K562 (cell line): ENCODE measurements around the gene POLR3GL. TPM values are rescaled to one million over a fixed set of nuclear protein-coding genes. Genes with fewer than 3 reads are reported as not detected.

Source experiments
- ATAC-seq: fragments of 200-7000 bp; cut with Tn5 transposase; 3 replicates; pipeline ENCODE4 v1.9.1; 2020; ENCODE audit warnings: moderate library complexity
- BruUV-seq: library from RNA; stranded (reverse); fragments of 400-500 nt; replicated peaks from 2 replicates; lab custom pipeline; 2021; lab: Mats Ljungman, UMichigan
- CTCF ChIA-PET: fragments of 300-600 bp; formaldehyde crosslinking; extraction: SDS; loops from one replicate; lab custom pipeline; 2021; ENCODE audit warnings: low intra/inter-chr PET ratio; lab: Yijun Ruan, JAX
- POLR2A ChIA-PET: fragments of 300-600, 350-650 bp; sonication (Branson Sonifier 250); formaldehyde crosslinking; extraction: SDS; loops from one replicate; lab custom pipeline; 2021; ENCODE audit warnings: antibody characterized with exemption, inconsistent platforms; lab: Yijun Ruan, JAX
- DNase-seq, 4 experiments: peaks; one replicate each; pipeline versions ENCODE4 v3.0.0 to v3.0.0-alpha.2; 2011 to 2018; ENCODE audit warnings: low spot score in 3 of 4, mixed read lengths in 3 of 4; ENCODE audit errors: extremely low read depth in 1 of 4
- FAIRE-seq: peaks from 2 replicates; lab custom pipeline; 2011; peaks lifted over from hg19 to GRCh38; lab: Jason Lieb, UNC
- H2AFZ ChIP-seq: 2 replicates; pipeline ENCODE4 v1.6.0; 2011; ENCODE audit warnings: low read depth, low read length, control low read depth, inconsistent platforms
- H3K27ac ChIP-seq: fragments of 200-600 bp; 3 replicates; pipeline ENCODE4 v1.8.0; 2011; ENCODE audit warnings: low read depth, mild to moderate bottlenecking, control low read depth, inconsistent platforms, low read length, moderate library complexity, mixed read lengths; ENCODE audit errors: extremely low read depth
- H3K27me3 ChIP-seq, 2 experiments: fragments of 300-600 bp in 1 of 2; 2 replicates in 1 of 2; 3 replicates in 1 of 2; pipeline versions ENCODE4 v1.6.0 to v1.8.0; 2011; ENCODE audit warnings: inconsistent platforms in 2 of 2, low read length in 2 of 2, mild to moderate bottlenecking in 1 of 2, mixed read lengths in 1 of 2, moderate library complexity in 1 of 2; ENCODE audit not compliant: control insufficient read depth in 2 of 2, insufficient read depth in 2 of 2
- H3K36me3 ChIP-seq: fragments of 300-600 bp; 3 replicates; pipeline ENCODE4 v1.8.0; 2011; ENCODE audit warnings: mild to moderate bottlenecking, low read length, inconsistent platforms; ENCODE audit not compliant: control insufficient read depth, insufficient read depth
- H3K4me1 ChIP-seq, 2 experiments: fragments of 200-600 bp in 1 of 2; replicated peaks in 1 of 2; 2 replicates in 1 of 2; 3 replicates in 1 of 2; pipeline versions ENCODE4 v1.5.1 to v1.8.0; 2011; ENCODE audit warnings: inconsistent platforms in 2 of 2, low read length in 2 of 2, mild to moderate bottlenecking in 1 of 2, mixed read lengths in 1 of 2, moderate library complexity in 1 of 2; ENCODE audit not compliant: control insufficient read depth in 2 of 2, insufficient read depth in 2 of 2
- H3K4me2 ChIP-seq: 2 replicates; pipeline ENCODE4 v1.6.1; 2011; ENCODE audit warnings: low read length, control low read depth, inconsistent platforms, mixed read lengths; ENCODE audit not compliant: insufficient read depth
- H3K4me3 ChIP-seq: fragments of 200-600 bp; sonication (generic), shearing (Covaris generic); 2 replicates; pipeline ENCODE4 v1.5.1; 2016; ENCODE audit warnings: control low read depth, inconsistent platforms
- H3K79me2 ChIP-seq: fragments of 200-600 bp; 3 replicates; pipeline ENCODE4 v1.8.0; 2011; ENCODE audit warnings: low read length, inconsistent platforms; ENCODE audit not compliant: control insufficient read depth, insufficient read depth
- H3K9ac ChIP-seq, 2 experiments: 2 replicates each; pipeline versions ENCODE4 v1.6.0 to v1.6.1; 2011; ENCODE audit warnings: low read depth in 2 of 2, low read length in 2 of 2, control low read depth in 1 of 2, inconsistent platforms in 1 of 2, mild to moderate bottlenecking in 1 of 2, mixed read lengths in 1 of 2; ENCODE audit not compliant: insufficient read depth in 1 of 2
- H3K9me1 ChIP-seq: one replicate; pipeline ENCODE4 v1.6.0; 2011; ENCODE audit warnings: inconsistent platforms, mild to moderate bottlenecking, low read length, moderate library complexity; ENCODE audit not compliant: control insufficient read depth, insufficient read depth
- H3K9me3 ChIP-seq: replicated peaks from 2 replicates; pipeline ENCODE4 v1.5.1; 2011; ENCODE audit warnings: low read depth, low read length, inconsistent platforms; ENCODE audit not compliant: control insufficient read depth, insufficient read depth
- H4K20me1 ChIP-seq: replicated peaks from 2 replicates; pipeline ENCODE4 v1.6.1; 2011; ENCODE audit warnings: low read length, inconsistent platforms, mixed read lengths; ENCODE audit not compliant: control insufficient read depth, insufficient read depth
- EP400 ChIP-seq: fragments of 450-650 bp; IDR thresholded peaks from 2 replicates; pipeline ENCODE4 v1.6.1; 2017; ENCODE audit warnings: antibody characterized with exemption, mild to moderate bottlenecking, moderate library complexity
- EZH2 ChIP-seq: IDR thresholded peaks from 2 replicates; pipeline ENCODE4 v1.6.1; 2012; ENCODE audit warnings: low read depth, mild to moderate bottlenecking, inconsistent platforms, low read length, borderline replicate concordance
- FUS ChIP-seq: fragments of 200-400 bp; formaldehyde crosslinking; optimal IDR thresholded peaks from 2 replicates; pipeline ENCODE3; 2017; ENCODE audit warnings: low read depth, low read length
- MECOM ChIP-seq: fragments of 250-450 bp; sonication (Bioruptor Pico); IDR thresholded peaks from 2 replicates; pipeline ENCODE4 v1.8.0; 2022; ENCODE audit warnings: inconsistent platforms
- MEIS2 ChIP-seq: fragments of 450-650 bp; IDR thresholded peaks from 2 replicates; pipeline ENCODE4 v1.6.1; 2014; ENCODE audit warnings: mild to moderate bottlenecking; ENCODE audit not compliant: partially characterized antibody
- NCOA6 ChIP-seq: fragments of 450-650 bp; IDR thresholded peaks from 2 replicates; pipeline ENCODE4 v1.6.1; 2017; ENCODE audit warnings: mild to moderate bottlenecking
- NFXL1 ChIP-seq: fragments of 450-650 bp; formaldehyde crosslinking; IDR thresholded peaks from 2 replicates; pipeline ENCODE4 v1.4.0; 2021; ENCODE audit warnings: mild to moderate bottlenecking
- PTRF ChIP-seq: fragments of 450-650 bp; IDR thresholded peaks from 2 replicates; pipeline ENCODE4 v1.6.1; 2016; ENCODE audit warnings: mild to moderate bottlenecking, missing genetic modification characterization, missing compliant biosample characterization
- SAFB2 ChIP-seq: fragments of 200-400 bp; formaldehyde crosslinking; IDR thresholded peaks from 2 replicates; pipeline ENCODE4 v1.6.1; 2018; ENCODE audit warnings: borderline replicate concordance, low read length, low read depth, moderate library complexity; ENCODE audit not compliant: severe bottlenecking
- SNAPC5 ChIP-seq: fragments of 250-450 bp; sonication (Bioruptor Pico); IDR thresholded peaks from 2 replicates; pipeline ENCODE4 v1.8.0; 2021; ENCODE audit warnings: moderate library complexity, mild to moderate bottlenecking, inconsistent platforms
- ZZZ3 ChIP-seq: fragments of 450-650 bp; IDR thresholded peaks from 2 replicates; pipeline ENCODE4 v1.6.1; 2016; ENCODE audit warnings: antibody characterized with exemption, mild to moderate bottlenecking, moderate library complexity
- WGBS: fragments of 100-300 bp; shearing (Covaris generic); methylation state at CpG from one replicate; pipeline ENCODE4 v1.1.6; 2016; ENCODE audit warnings: low coverage, mixed read lengths; ENCODE audit not compliant: insufficient coverage; ENCODE audit errors: missing lambda C conversion rate; 5-methylcytosine and 5-hydroxymethylcytosine counted together
- in situ Hi-C: fragments of 300-500 bp; cut with MboI; formaldehyde crosslinking; loops from 4 replicates; pipeline ENCODE4 v1.15.0; 2018; ENCODE audit warnings: inconsistent platforms, mixed read lengths
- intact Hi-C: fragments of 100-400 bp; cut with micrococcal nuclease; formaldehyde crosslinking; loops from 2 replicates; pipeline ENCODE4 v1.14.2; 2022
- polyA plus RNA-seq, 8 experiments: library from polyadenylated mRNA; depleted of rRNA in 4 of 8; stranded (reverse) in 5 of 8; unstranded in 3 of 8; fragments of >200 nt; fragmentation: Nextera tagmentation in 2 of 8; fragmentation: Illumina TruSeq in 1 of 8; extraction: Ambion mirVana in 2 of 8; extraction: Trizol in 1 of 8; gene quantifications; 2 replicates each; pipeline versions ENCODE4 v1.2.1 to v1.2.3, GENCODE V29; 2011 to 2014; ENCODE audit warnings: inconsistent platforms in 1 of 8, missing spikeins in 1 of 8
- total RNA-seq, 7 experiments: library from RNA; depleted of rRNA in 6 of 7; stranded (reverse); fragments of >200 nt in 6 of 7; fragmentation: Illumina TruSeq in 2 of 7; extraction: Trizol in 2 of 7; gene quantifications; 2 replicates each; pipeline versions ENCODE4 v1.2.1 to v1.2.3, GENCODE V29; 2011 to 2021; ENCODE audit warnings: low replicate concordance in 1 of 7

The POLR3GL gene
- total and polyA plus RNA-seq, 9 of the 15 experiments (the other 6 are each of a cell fraction or from before 2014, with no cell fraction given), result 14.6 to 48.4 (median 38.2) TPM

- TF ChIP-seq PTRF (tag) (no peak), ZZZ3 (no peak), EZH2 (no peak), NCOA6 (no peak), EP400 (peak; percentile 54; the same call in 1 of the 2 replicates), MECOM (CRISPR knock-in tag) (no peak), FUS (no peak), MEIS2 (no peak), NFXL1 (no peak), SNAPC5 (no peak)
Measured at GRCh38 chr1:145963265-145964019, 1.0 kb upstream of the POLR3GL start (continued).

- peak overlapping the region; percentile 63 for H3K4me3 ChIP-seq
- H3K27me3 ChIP-seq, result no peaks in the 10 kb centered on the region; a peak in 1 of 5 replicates
- peak overlapping the region; percentile 94 for H2AFZ ChIP-seq
- no TSS peak for BruUV-seq
- H3K36me3 ChIP-seq, result no peaks in the 10 kb centered on the region
- H3K79me2 ChIP-seq, result peaks cover 24% of the 10 kb centered on the region
- FAIRE-seq (no peak), ATAC-seq (no peak), DNase-seq (no peak)
- H3K4me2 ChIP-seq, result peak overlapping the region; percentile 86
- ChIA-PET POLR2A (interaction anchor here (1.0 to 4.0 kb wide), 11 partner anchors 11 to 87 kb away, joined by 3 to 50 read pairs (median 8); partner anchors contain the start of gene PEX11B), CTCF (no interaction called here)
- peak overlapping the region; percentile 87 for H3K27ac ChIP-seq
- H3K4me1 ChIP-seq, result peaks cover 23 to 33% of the 10 kb centered on the region in 2 experiments; a peak in 4 of 5 replicates
- in situ Hi-C loops, result no loop called here
- peak overlapping the region in 1 of 2 experiments; percentile 88; a peak in 2 of 4 replicates for H3K9ac ChIP-seq
- H4K20me1 ChIP-seq, result no peaks in the 10 kb centered on the region
- WGBS, result 0% methylated on average over 5 of the region's 5 CpGs
- H3K9me1 ChIP-seq, result no peaks in the 10 kb centered on the region
- intact Hi-C loops, result no loop called here
- peaks cover 5% of the 10 kb centered on the region; the same call in 1 of the 2 replicates for H3K9me3 ChIP-seq
- no peak for TF ChIP-seq SAFB2
Measured at GRCh38 chr1:145965119-145965744, 742 bp downstream of the POLR3GL start.
